Measurements from ENCODE around the gene NCOA5.

Gene NCOA5

GRCh38 chr20:46022411-46023147 lies 67.2 kb downstream of the NCOA5 start (continued):
- no peak for TF ChIP-seq ZNF24 (tag by site-specific recombination; IDR thresholded peaks at IDR 0.05)
- no peak for TF ChIP-seq BCL11A (tag by site-specific recombination; IDR thresholded peaks at IDR 0.05; ENCODE audit: low read depth)
- no peak for TF ChIP-seq MZF1 (tag by site-specific recombination; IDR thresholded peaks at IDR 0.05; ENCODE audit: borderline replicate concordance)
- TF ChIP-seq ZNF76 (tag by site-specific recombination; IDR thresholded peaks at IDR 0.05; ENCODE audit: borderline replicate concordance, low read depth), result peak; percentile 83; the same call in 1 of the 2 replicates
- TF ChIP-seq ZNF335 (tag by site-specific recombination; conservative IDR thresholded peaks at IDR 0.05), result peak; percentile 96
- TF ChIP-seq ZBTB10 (tag by site-specific recombination; IDR thresholded peaks at IDR 0.05), result no peak
- peak; percentile 98 for TF ChIP-seq ZNF513 (tag by site-specific recombination; IDR thresholded peaks at IDR 0.05)
- no peak for TF ChIP-seq ZNF791 (tag by site-specific recombination; IDR thresholded peaks at IDR 0.05)
- TF ChIP-seq ATF2 (tag by site-specific recombination; IDR thresholded peaks at IDR 0.05; ENCODE audit: low read depth), result no peak
- peak; percentile 31; the same call in 1 of the 2 replicates for TF ChIP-seq ZNF398 (tag by site-specific recombination; IDR thresholded peaks at IDR 0.05)
- TF ChIP-seq ZNF394 (tag by site-specific recombination; IDR thresholded peaks at IDR 0.05; ENCODE audit: borderline replicate concordance), result peak; percentile 52; the same call in 1 of the 2 replicates
- no peak for TF ChIP-seq SALL2 (tag by site-specific recombination; IDR thresholded peaks at IDR 0.05; ENCODE audit: borderline replicate concordance)
- TF ChIP-seq ZNF585B (tag by site-specific recombination; IDR thresholded peaks at IDR 0.05), result no peak
- TF ChIP-seq SCRT1 (tag by site-specific recombination; IDR thresholded peaks at IDR 0.05; ENCODE audit: borderline replicate concordance), result no peak
- no peak for TF ChIP-seq TCF7L2 (IDR thresholded peaks at IDR 0.05; ENCODE audit: borderline replicate concordance, low read depth, low read length)
- TF ChIP-seq ZNF677 (tag by site-specific recombination; IDR thresholded peaks at IDR 0.05), result no peak
- TF ChIP-seq ZBTB26 (tag by site-specific recombination; optimal IDR thresholded peaks at IDR 0.05), result peak; percentile 69
- no peak for TF ChIP-seq OVOL3 (tag by site-specific recombination; IDR thresholded peaks at IDR 0.05)
- TF ChIP-seq ZNF292 (tag by site-specific recombination; IDR thresholded peaks at IDR 0.05; ENCODE audit: borderline replicate concordance, low read depth), result no peak
- peak; percentile 31; the same call in 1 of the 2 replicates for TF ChIP-seq ZFHX2 (tag by site-specific recombination; conservative IDR thresholded peaks at IDR 0.05)
- TF ChIP-seq ZNF704 (tag by site-specific recombination; IDR thresholded peaks at IDR 0.05), result no peak
- 0 out of 2 replicates have a peak, but pooled peaks have one; percentile 11 for TF ChIP-seq KLF8 (tag by site-specific recombination; IDR thresholded peaks at IDR 0.05)
- TF ChIP-seq IKZF3 (tag by site-specific recombination; IDR thresholded peaks at IDR 0.05), result peak; percentile 53; the same call in 1 of the 2 replicates
- TF ChIP-seq GLIS2 (tag by site-specific recombination; IDR thresholded peaks at IDR 0.05), result peak; percentile 42; the same call in 1 of the 2 replicates
- no peak for TF ChIP-seq ZNF354C (tag by site-specific recombination; IDR thresholded peaks at IDR 0.05; ENCODE audit: borderline replicate concordance, low read depth)
- TF ChIP-seq ZNF658 (tag by site-specific recombination; IDR thresholded peaks at IDR 0.05), result no peak
- no peak for TF ChIP-seq ZSCAN23 (tag by site-specific recombination; IDR thresholded peaks at IDR 0.05)

Data from HEK293 (cell line).